Measurements from ENCODE around the gene STK32B.

Gene STK32B

GRCh38 chr4:5517372-5517771 lies 466.1 kb downstream of the STK32B start:
- TF ChIP-seq, protein P1, sequence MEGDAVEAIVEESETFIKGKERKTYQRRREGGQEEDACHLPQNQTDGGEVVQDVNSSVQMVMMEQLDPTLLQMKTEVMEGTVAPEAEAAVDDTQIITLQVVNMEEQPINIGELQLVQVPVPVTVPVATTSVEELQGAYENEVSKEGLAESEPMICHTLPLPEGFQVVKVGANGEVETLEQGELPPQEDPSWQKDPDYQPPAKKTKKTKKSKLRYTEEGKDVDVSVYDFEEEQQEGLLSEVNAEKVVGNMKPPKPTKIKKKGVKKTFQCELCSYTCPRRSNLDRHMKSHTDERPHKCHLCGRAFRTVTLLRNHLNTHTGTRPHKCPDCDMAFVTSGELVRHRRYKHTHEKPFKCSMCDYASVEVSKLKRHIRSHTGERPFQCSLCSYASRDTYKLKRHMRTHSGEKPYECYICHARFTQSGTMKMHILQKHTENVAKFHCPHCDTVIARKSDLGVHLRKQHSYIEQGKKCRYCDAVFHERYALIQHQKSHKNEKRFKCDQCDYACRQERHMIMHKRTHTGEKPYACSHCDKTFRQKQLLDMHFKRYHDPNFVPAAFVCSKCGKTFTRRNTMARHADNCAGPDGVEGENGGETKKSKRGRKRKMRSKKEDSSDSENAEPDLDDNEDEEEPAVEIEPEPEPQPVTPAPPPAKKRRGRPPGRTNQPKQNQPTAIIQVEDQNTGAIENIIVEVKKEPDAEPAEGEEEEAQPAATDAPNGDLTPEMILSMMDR (IDR thresholded peaks at IDR 0.05; ENCODE audit: poor library complexity, severe bottlenecking): no peak
- no peaks in the 10 kb centered on the region for H3K27me3 ChIP-seq (ENCODE audit: insufficient read depth, poor library complexity, severe bottlenecking)
- DNase-seq (ENCODE audit: low spot score) (no peak), ATAC-seq (ENCODE audit: low read depth) (no peak)
- no peaks in the 10 kb centered on the region for H3K36me3 ChIP-seq (ENCODE audit: low read depth)
- no peak overlapping the region for H3K27ac ChIP-seq (ENCODE audit: poor library complexity, severe bottlenecking)
- H3K4me1 ChIP-seq (ENCODE audit: insufficient read depth, poor library complexity, severe bottlenecking): no peaks in the 10 kb centered on the region
- no peak overlapping the region for H3K4me3 ChIP-seq (ENCODE audit: severe bottlenecking)
- H3K9me3 ChIP-seq (ENCODE audit: severe bottlenecking): no peaks in the 10 kb centered on the region

GRCh38 chr4:5524446-5525299 lies 473.4 kb downstream of the STK32B start:
- Histone ChIP-seq H3K4me1 (ENCODE audit: insufficient read depth, poor library complexity, severe bottlenecking) (no peaks in the 10 kb centered on the region), H3K27ac (ENCODE audit: poor library complexity, severe bottlenecking) (no peak overlapping the region), H3K27me3 (ENCODE audit: insufficient read depth, poor library complexity, severe bottlenecking) (no peaks in the 10 kb centered on the region), H3K4me3 (ENCODE audit: severe bottlenecking) (no peak overlapping the region), H3K9me3 (ENCODE audit: severe bottlenecking) (no peaks in the 10 kb centered on the region), H3K36me3 (ENCODE audit: low read depth) (no peaks in the 10 kb centered on the region)
- DNase-seq (ENCODE audit: low spot score) (no peak), ATAC-seq (ENCODE audit: low read depth) (no peak)
- TF ChIP-seq, protein P1 (IDR thresholded peaks at IDR 0.05; ENCODE audit: poor library complexity, severe bottlenecking): no peak

GRCh38 chr4:5526080-5526846 lies 475.0 kb downstream of the STK32B start:
- Histone ChIP-seq H3K4me1 (ENCODE audit: insufficient read depth, poor library complexity, severe bottlenecking) (no peaks in the 10 kb centered on the region), H3K9me3 (ENCODE audit: severe bottlenecking) (no peaks in the 10 kb centered on the region), H3K36me3 (ENCODE audit: low read depth) (no peaks in the 10 kb centered on the region), H3K4me3 (ENCODE audit: severe bottlenecking) (no peak overlapping the region), H3K27ac (ENCODE audit: poor library complexity, severe bottlenecking) (no peak overlapping the region), H3K27me3 (ENCODE audit: insufficient read depth, poor library complexity, severe bottlenecking) (no peaks in the 10 kb centered on the region)
- TF ChIP-seq, protein P1 (IDR thresholded peaks at IDR 0.05; ENCODE audit: poor library complexity, severe bottlenecking): no peak
- no peak for ATAC-seq (ENCODE audit: low read depth)
- no peak for DNase-seq (ENCODE audit: low spot score)

GRCh38 chr4:5527211-5527610 lies 475.9 kb downstream of the STK32B start:
- H3K4me3 ChIP-seq (ENCODE audit: severe bottlenecking): no peak overlapping the region
- TF ChIP-seq, protein P1 (IDR thresholded peaks at IDR 0.05; ENCODE audit: poor library complexity, severe bottlenecking): no peak

More at GRCh38 chr4:5527211-5527610, 475.9 kb downstream of the STK32B start:
- Histone ChIP-seq H3K9me3 (ENCODE audit: severe bottlenecking) (no peaks in the 10 kb centered on the region), H3K36me3 (ENCODE audit: low read depth) (no peaks in the 10 kb centered on the region), H3K4me1 (ENCODE audit: insufficient read depth, poor library complexity, severe bottlenecking) (no peaks in the 10 kb centered on the region), H3K27me3 (ENCODE audit: insufficient read depth, poor library complexity, severe bottlenecking) (no peaks in the 10 kb centered on the region), H3K27ac (ENCODE audit: poor library complexity, severe bottlenecking) (no peak overlapping the region)
- DNase-seq (ENCODE audit: low spot score) (no peak), ATAC-seq (ENCODE audit: low read depth) (no peak)
